Posterior cingulate gyrus (tissue), 11 donors: ENCODE data around the gene STX12.
"Not testable (repeated sequence)": the region's sequence is repeated elsewhere in the genome, so short reads cannot be mapped to it uniquely, and the experiment has no call there.

Experiments used
- DNase-seq, 10 donors: peaks; one replicate each; pipeline versions ENCODE4 v3.0.0 to v3.0.0-alpha.2; 2020 to 2021; ENCODE audit warnings: mixed read lengths in 3 of 10
- intact Hi-C: fragments of 100-400 bp; cut with DNase I; formaldehyde crosslinking; loops from one replicate; pipeline ENCODE4 v1.15.1; 2023

The STX12 gene

GRCh38 chr1:27862671-27863537, 89.9 kb downstream of the STX12 start:
- intact Hi-C loops = no loop called here
- peak in 1 of 10 donors; percentile 74 for DNase-seq

DNA sequence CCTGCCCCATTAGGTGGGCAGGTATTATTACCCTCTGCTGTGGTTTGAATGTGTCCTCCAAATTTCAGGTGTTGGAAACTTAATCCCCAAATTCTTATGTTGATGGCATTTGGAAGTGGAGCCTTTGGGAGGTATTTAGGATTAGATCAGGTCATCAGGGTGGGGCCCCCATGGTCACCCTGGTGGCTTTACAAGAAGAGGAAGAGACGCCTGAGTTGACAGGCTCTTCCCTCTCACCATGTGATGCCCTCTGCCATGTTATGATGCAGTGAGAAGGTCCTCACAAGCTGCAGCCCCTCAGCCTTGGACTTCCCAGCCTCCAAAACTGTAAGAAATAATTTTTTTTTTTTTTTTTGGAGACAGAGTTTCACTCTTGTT, 90.5 kb downstream of the STX12 start:
- intact Hi-C loops = no loop called here
- DNase-seq = peak in 1 of 10 donors; percentile 50

- peak in 1 of 10 donors; percentile 78 for DNase-seq
- intact Hi-C loops = no loop called here
These were observed 91.4 kb downstream of the STX12 start for GRCh38 chr1:27864264-27864895.

GRCh38 chr1:27865821-27866220, 92.8 kb downstream of the STX12 start:
- intact Hi-C loops = no loop called here
- peak in 1 of 10 donors; percentile 9 for DNase-seq

DNA sequence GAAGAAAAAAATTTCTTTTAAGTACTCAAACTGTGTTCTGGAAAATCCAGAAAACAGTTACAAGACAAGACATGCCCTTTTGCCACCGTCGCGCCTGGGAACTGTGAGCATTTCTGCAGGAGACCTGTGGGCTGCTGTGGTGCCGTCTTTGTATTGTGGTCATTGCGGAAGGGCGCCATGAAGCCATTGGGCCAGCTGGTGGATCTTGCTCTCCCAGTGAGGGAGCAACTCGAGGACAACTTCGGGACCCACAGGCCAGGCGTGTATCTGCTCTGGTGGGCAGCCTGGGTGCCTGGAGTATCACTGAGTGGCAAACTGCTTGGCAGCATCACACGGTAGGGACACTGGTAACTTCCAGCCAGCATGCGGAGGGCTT, 95.5 kb downstream of the STX12 start:
- DNase-seq = peak in 1 of 10 donors; percentile 74
- intact Hi-C loops = no loop called here

DNA sequence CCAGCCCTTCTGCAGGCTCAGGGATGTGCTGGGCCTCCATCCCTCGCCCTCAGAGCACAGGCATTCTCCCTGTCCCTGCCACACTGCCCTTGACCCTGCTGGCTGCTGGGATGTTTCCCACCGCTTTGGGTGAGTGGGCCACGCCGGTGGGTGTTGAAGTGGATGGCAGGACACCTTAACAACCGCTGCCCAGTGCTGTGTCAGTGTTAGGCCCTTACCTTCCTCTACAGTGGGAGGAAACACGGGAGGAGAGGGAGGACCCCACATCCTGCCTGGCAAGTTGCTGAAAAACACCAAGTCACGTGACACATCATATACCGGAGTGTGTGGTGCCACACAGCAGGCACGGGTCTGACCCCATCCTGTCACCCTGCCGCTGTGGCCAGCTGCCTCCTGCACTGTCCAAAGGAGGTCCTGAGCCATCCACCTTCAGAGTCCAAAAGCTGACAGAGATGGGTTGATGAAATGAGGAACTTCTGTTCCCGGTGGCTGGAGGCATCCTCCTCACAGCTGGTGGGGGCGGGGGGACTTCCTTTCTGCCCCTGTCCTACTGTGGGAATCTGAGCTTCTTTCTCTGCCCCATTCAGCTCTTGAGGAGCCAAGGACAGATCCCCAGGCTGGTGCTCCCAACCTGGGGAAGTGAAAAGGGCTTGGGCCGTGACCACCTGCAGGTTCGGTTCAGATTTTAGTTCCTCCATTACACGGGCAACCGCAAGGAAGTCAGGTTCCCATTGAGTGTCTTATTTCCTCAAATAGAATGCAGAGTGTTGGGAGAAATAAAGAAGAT, 96.1 kb downstream of the STX12 start:
- peak in 1 of 10 donors; percentile 81 for DNase-seq
- intact Hi-C loops = no loop called here

GRCh38 chr1:27869719-27870085, 96.7 kb downstream of the STX12 start:
- intact Hi-C loops = no loop called here
- no peak for DNase-seq

- DNase-seq, intact Hi-C loops: not testable (repeated sequence)
These were observed 98.1 kb downstream of the STX12 start for GRCh38 chr1:27871076-27871475.

DNA sequence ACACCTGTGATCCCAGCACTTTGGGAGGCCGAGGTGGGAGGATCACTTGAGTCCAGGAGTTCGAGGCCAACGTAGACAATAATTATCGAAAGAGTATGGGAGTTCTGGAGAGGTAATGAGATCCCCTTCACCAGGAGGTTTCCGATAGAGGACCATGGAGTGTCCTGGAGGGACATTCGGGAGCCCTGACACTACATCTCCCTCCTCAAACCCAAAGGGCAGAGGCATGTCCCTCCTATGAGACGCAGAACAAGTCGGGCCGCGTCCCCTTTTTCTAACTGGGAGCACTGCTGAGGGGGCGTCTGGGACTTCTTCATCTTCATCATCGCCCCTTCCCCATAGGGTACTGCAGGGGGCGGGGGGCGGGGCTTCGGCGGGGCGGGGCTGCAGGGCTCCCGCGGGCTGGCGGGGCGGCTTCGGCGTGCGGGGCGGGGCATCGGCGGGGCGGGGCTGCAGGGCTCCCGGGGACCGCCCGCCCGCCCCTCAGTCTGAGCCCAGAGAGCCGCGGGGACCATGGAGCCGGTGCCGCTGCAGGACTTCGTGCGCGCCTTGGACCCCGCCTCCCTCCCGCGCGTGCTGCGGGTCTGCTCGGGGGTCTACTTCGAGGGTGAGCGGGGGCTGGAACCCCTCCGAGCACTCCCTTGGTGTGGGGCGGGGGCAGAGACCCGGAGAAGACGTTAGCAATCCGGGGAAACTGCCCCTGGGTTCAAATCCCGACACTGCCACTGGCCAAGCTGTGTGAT, 99.2 kb downstream of the STX12 start, which contains the start of gene THEMIS2:
TSS of gene THEMIS2 (plus strand) at position 486 of the 743 bp plus-strand sequence. CDS start at position 514, 28 bp downstream.
- intact Hi-C loops = no loop called here
- DNase-seq = peak in 9 of 10 donors; percentile 61 to 95 (median 72)

DNA sequence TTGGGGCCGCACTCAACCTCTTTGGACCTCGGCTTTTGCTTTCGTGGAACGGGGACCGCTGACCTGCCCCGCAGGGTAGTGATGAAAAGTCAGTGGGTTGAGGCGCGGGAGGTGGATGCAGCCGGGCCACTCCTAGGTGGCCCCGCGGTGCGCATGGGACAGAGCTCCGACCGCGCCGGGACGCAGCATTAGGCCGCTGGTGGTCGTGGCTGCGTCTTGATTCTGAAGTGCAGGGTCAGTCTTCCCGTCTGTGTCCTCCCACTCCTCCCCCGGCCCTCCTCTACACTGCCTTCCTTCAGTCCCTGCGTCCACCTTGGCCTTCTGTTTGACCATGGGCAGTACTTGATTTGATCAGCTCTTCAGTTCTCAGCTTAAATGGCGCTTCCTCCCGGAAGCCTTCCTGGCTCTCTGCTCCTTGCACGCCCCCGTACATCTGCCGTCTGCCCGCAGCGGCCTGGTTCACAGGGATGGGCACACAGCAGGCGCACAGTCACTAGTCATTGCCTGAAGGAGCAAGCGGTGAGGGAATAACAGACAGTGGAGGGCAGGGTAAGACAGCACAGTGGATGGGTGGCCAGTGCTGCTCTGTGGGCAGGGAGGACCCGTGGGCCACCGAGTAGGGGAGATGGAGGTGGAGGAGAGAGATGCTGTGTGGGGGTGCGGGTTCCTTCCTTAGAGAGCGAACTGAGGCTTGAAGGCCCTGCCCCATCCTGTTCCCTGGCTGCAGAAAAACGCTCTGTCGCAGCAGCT, 100.0 kb downstream of the STX12 start:
- intact Hi-C loops = no loop called here
- peak in 4 of 10 donors; percentile 38 to 91 (median 66) for DNase-seq

DNA sequence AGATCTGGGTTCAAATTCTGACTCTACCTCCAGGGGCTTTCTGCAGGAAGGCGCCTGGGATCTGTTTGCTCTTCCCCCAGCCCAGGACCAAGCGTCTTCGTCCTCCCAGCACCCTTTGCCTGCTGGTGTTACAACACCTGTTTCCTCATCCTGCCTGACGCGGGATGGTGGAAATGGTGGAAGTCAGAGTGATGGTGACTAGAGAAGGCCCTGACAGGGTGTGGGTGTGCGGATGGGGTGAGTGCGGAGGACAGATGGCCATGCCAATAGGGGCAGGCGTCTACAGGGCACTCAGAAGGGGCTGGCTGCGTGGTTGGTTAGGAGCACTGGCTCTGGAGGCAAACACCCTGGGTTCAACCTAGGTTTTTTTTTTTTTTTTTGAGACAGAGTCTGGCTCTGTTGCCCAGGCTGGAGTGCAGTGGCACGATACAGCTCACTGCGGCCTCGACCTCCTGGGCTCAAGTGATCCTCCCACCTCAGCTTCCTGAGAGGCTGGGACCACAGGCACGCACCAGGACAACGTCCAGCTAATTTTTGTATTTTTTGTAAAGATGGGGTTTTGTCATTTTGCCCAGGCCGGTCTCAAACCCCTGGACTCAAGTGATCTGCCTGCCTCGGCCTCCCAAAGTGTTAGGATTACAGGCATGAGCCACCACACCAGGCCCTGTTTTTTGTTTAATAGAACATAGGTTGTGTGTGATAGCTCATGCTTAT, 100.8 kb downstream of the STX12 start:
- intact Hi-C loops = no loop called here
- peak in 1 of 10 donors; percentile 83 for DNase-seq
